ES-I3 (cell line): ENCODE measurements around the gene NMT1.

Experiments
- H3K36me3 ChIP-seq: 2 replicates; pipeline ENCODE4 v1.6.1; 2013; ENCODE audit warnings: mild to moderate bottlenecking, low read length, control low read depth, moderate library complexity; ENCODE audit not compliant: insufficient read depth
- H3K4me1 ChIP-seq: 2 replicates; pipeline ENCODE4 v1.6.1; 2013; ENCODE audit warnings: mild to moderate bottlenecking, control low read depth, low read length; ENCODE audit not compliant: insufficient read depth
- H3K9ac ChIP-seq: 2 replicates; pipeline ENCODE4 v1.6.1; 2013; ENCODE audit warnings: low read depth, mild to moderate bottlenecking, low read length, moderate library complexity
- H3K9me3 ChIP-seq: 2 replicates; pipeline ENCODE4 v1.6.1; 2013; ENCODE audit warnings: mild to moderate bottlenecking, low read length, moderate library complexity; ENCODE audit not compliant: control insufficient read depth, insufficient read depth

NMT1 gene

GRCh38 chr17:45144199-45145034 lies 83.3 kb downstream of the NMT1 start:
- H3K36me3 ChIP-seq = no peaks in the 10 kb centered on the region

GRCh38 chr17:45145035-45145389 lies 83.9 kb downstream of the NMT1 start:
- H3K9ac ChIP-seq = peak overlapping the region; percentile 66; the same call in 1 of the 2 replicates
- H3K36me3 ChIP-seq = no peaks in the 10 kb centered on the region
- peaks cover 7% of the 10 kb centered on the region; the same call in 1 of the 2 replicates for H3K4me1 ChIP-seq
- H3K9me3 ChIP-seq = no peaks in the 10 kb centered on the region

More at GRCh38 chr17:45144199-45145034, 83.3 kb downstream of the NMT1 start:
- Histone ChIP-seq H3K9me3 (no peaks in the 10 kb centered on the region), H3K9ac (peak overlapping the region; percentile 66), H3K4me1 (peaks cover 12% of the 10 kb centered on the region; the same call in 1 of the 2 replicates)

GRCh38 chr17:45146166-45146565 lies 85.0 kb downstream of the NMT1 start:
- H3K9ac ChIP-seq = no peak overlapping the region

GRCh38 chr17:45146592-45146889 lies 85.4 kb downstream of the NMT1 start:
- Histone ChIP-seq H3K9ac (peak overlapping the region; percentile 91), H3K4me1 (peaks cover 11% of the 10 kb centered on the region), H3K36me3 (no peaks in the 10 kb centered on the region), H3K9me3 (no peaks in the 10 kb centered on the region)

More at GRCh38 chr17:45146166-45146565, 85.0 kb downstream of the NMT1 start:
- H3K36me3 ChIP-seq = no peaks in the 10 kb centered on the region
- H3K9me3 ChIP-seq = no peaks in the 10 kb centered on the region
- peaks cover 8% of the 10 kb centered on the region for H3K4me1 ChIP-seq

- H3K9me3 ChIP-seq = no peaks in the 10 kb centered on the region
- peaks cover 15% of the 10 kb centered on the region for H3K4me1 ChIP-seq
- peak overlapping the region; percentile 91 for H3K9ac ChIP-seq
- no peaks in the 10 kb centered on the region for H3K36me3 ChIP-seq
These were observed 85.9 kb downstream of the NMT1 start for GRCh38 chr17:45146890-45147580.

- Histone ChIP-seq H3K9ac (peak overlapping the region; percentile 91), H3K36me3 (no peaks in the 10 kb centered on the region), H3K4me1 (peaks cover 15% of the 10 kb centered on the region), H3K9me3 (no peaks in the 10 kb centered on the region)
These were observed 86.6 kb downstream of the NMT1 start for GRCh38 chr17:45147581-45148182.

- Histone ChIP-seq H3K36me3 (no peaks in the 10 kb centered on the region), H3K4me1 (peaks cover 8% of the 10 kb centered on the region), H3K9ac (peak within 1 kb of the TSS; percentile 91), H3K9me3 (no peaks in the 10 kb centered on the region)
These were observed 87.3 kb downstream of the NMT1 start, which contains the start of gene HEXIM1 for GRCh38 chr17:45148183-45149036. Gene HEXIM1 (plus strand): TSS chr17:45148475. CDS start chr17:45149191, 716 bp downstream.

GRCh38 chr17:45149037-45149668 lies 88.0 kb downstream of the NMT1 start:
- Histone ChIP-seq H3K9ac (peak overlapping the region; percentile 85), H3K36me3 (no peaks in the 10 kb centered on the region), H3K4me1 (peaks cover 8% of the 10 kb centered on the region; the same call in 1 of the 2 replicates), H3K9me3 (no peaks in the 10 kb centered on the region)

- H3K36me3 ChIP-seq = no peaks in the 10 kb centered on the region
These were observed 88.8 kb downstream of the NMT1 start for GRCh38 chr17:45149669-45150664.

GRCh38 chr17:45150911-45151809 lies 90.0 kb downstream of the NMT1 start:
- peak overlapping the region; percentile 85; the same call in 1 of the 2 replicates for H3K9ac ChIP-seq
- no peaks in the 10 kb centered on the region for H3K36me3 ChIP-seq
- peaks cover 8% of the 10 kb centered on the region; the same call in 1 of the 2 replicates for H3K4me1 ChIP-seq
- H3K9me3 ChIP-seq = no peaks in the 10 kb centered on the region

More at GRCh38 chr17:45149669-45150664, 88.8 kb downstream of the NMT1 start:
- no peaks in the 10 kb centered on the region for H3K9me3 ChIP-seq
- H3K9ac ChIP-seq = peak overlapping the region; percentile 85
- peaks cover 8% of the 10 kb centered on the region; the same call in 1 of the 2 replicates for H3K4me1 ChIP-seq

- peaks cover 8% of the 10 kb centered on the region; the same call in 1 of the 2 replicates for H3K4me1 ChIP-seq
- H3K9ac ChIP-seq = no peak overlapping the region
- no peaks in the 10 kb centered on the region for H3K9me3 ChIP-seq
- no peaks in the 10 kb centered on the region for H3K36me3 ChIP-seq
These were observed 93.9 kb downstream of the NMT1 start for GRCh38 chr17:45155029-45155428.

- H3K4me1 ChIP-seq = peaks cover 8% of the 10 kb centered on the region; the same call in 1 of the 2 replicates
- no peak overlapping the region for H3K9ac ChIP-seq
- H3K36me3 ChIP-seq = no peaks in the 10 kb centered on the region
- H3K9me3 ChIP-seq = no peaks in the 10 kb centered on the region
These were observed 94.4 kb downstream of the NMT1 start for GRCh38 chr17:45155483-45155882.
